Fibroblast of mammary gland (primary cell): ENCODE measurements around the gene FAM20A.
A peak's percentile ranks its signal among the peaks of the same experiment; 100 is the strongest.

Experiments used
- DNase-seq: peaks from one replicate; pipeline ENCODE4 v3.0.0-alpha.2; 2010; ENCODE audit warnings: low read depth
- H3K4me3 ChIP-seq: 2 replicates; pipeline ENCODE4 v1.5.1; 2011; ENCODE audit warnings: low read depth, mild to moderate bottlenecking, low read length, moderate library complexity; ENCODE audit not compliant: control insufficient read depth
- CTCF ChIP-seq: conservative IDR thresholded peaks from 2 replicates; pipeline ENCODE4 v1.5.1; 2011; ENCODE audit warnings: low read depth, low read length, inconsistent platforms; ENCODE audit not compliant: control insufficient read depth, insufficient read depth

Gene FAM20A

GRCh38 chr17:68534695-68535088 is 66.5 kb downstream of the FAM20A start:
- DNase-seq, result peak; percentile 47
- no peak overlapping the region for H3K4me3 ChIP-seq
- no peak for TF ChIP-seq CTCF

GRCh38 chr17:68533887-68534694 is 67.1 kb downstream of the FAM20A start:
- TF ChIP-seq CTCF, result peak; percentile 59
- H3K4me3 ChIP-seq, result no peak overlapping the region
- peak; percentile 89 for DNase-seq

- no peak for DNase-seq
- TF ChIP-seq CTCF, result no peak
- H3K4me3 ChIP-seq, result no peak overlapping the region
Observed at GRCh38 chr17:68532826-68533225, 68.3 kb downstream of the FAM20A start.

- TF ChIP-seq CTCF, result no peak
- no peak overlapping the region for H3K4me3 ChIP-seq
- no peak for DNase-seq
Observed at GRCh38 chr17:68531252-68531651, 69.9 kb downstream of the FAM20A start.

GRCh38 chr17:68527314-68527713 is 73.9 kb downstream of the FAM20A start:
- TF ChIP-seq CTCF, result no peak
- H3K4me3 ChIP-seq, result no peak overlapping the region
- no peak for DNase-seq

GRCh38 chr17:68526548-68526947 is 74.6 kb downstream of the FAM20A start:
- no peak for DNase-seq
- no peak for TF ChIP-seq CTCF

GRCh38 chr17:68522266-68522665 is 78.9 kb downstream of the FAM20A start:
- H3K4me3 ChIP-seq, result no peak overlapping the region
- no peak for DNase-seq
- no peak for TF ChIP-seq CTCF

More at GRCh38 chr17:68526548-68526947, 74.6 kb downstream of the FAM20A start:
- no peak overlapping the region for H3K4me3 ChIP-seq
